PFSK-1 (cell line): ENCODE results near the gene MYL6B.

Experiments used
- POLR2AphosphoS5 ChIP-seq: IDR thresholded peaks from 2 replicates; pipeline ENCODE4 v1.6.1; 2012; ENCODE audit warnings: low read depth, mild to moderate bottlenecking, control low read depth, low read length, moderate library complexity
- TAF1 ChIP-seq: IDR thresholded peaks from 2 replicates; pipeline ENCODE4 v1.6.1; 2012; ENCODE audit warnings: low read length, control low read depth, borderline replicate concordance; ENCODE audit not compliant: insufficient read depth
- TF ChIP-seq, protein P1 (sequence below), 2 experiments: IDR thresholded peaks; 2 replicates each; pipeline versions ENCODE4 v1.6.1 to v1.8.0; 2011 to 2012; ENCODE audit warnings: low read depth in 2 of 2, low read length in 2 of 2, control low read depth in 1 of 2, inconsistent platforms in 1 of 2, mild to moderate bottlenecking in 1 of 2, moderate library complexity in 1 of 2; ENCODE audit not compliant: insufficient read depth in 1 of 2

DNA sequence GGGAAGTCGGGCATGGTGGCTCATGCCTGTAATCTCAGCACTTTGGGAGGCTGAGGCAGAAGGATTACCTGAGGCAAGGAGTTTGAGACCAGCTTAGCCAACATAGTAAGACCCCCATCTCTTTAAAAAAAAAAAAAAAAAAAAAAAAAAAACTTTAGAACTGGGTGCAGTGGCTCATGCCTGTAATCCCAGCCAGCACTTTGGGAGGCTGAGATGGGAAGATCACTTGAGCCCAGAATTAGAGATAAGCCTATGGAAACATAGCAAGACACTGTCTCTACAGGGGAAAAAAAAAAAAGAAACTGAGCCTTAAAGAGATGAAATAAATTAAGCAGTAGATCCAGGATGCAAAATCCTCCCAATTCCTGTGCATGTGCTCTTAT lies 49.7 kb upstream of the MYL6B start:
- TF ChIP-seq POLR2AphosphoS5 (no peak), TAF1 (no peak)
- TF ChIP-seq, protein P1, sequence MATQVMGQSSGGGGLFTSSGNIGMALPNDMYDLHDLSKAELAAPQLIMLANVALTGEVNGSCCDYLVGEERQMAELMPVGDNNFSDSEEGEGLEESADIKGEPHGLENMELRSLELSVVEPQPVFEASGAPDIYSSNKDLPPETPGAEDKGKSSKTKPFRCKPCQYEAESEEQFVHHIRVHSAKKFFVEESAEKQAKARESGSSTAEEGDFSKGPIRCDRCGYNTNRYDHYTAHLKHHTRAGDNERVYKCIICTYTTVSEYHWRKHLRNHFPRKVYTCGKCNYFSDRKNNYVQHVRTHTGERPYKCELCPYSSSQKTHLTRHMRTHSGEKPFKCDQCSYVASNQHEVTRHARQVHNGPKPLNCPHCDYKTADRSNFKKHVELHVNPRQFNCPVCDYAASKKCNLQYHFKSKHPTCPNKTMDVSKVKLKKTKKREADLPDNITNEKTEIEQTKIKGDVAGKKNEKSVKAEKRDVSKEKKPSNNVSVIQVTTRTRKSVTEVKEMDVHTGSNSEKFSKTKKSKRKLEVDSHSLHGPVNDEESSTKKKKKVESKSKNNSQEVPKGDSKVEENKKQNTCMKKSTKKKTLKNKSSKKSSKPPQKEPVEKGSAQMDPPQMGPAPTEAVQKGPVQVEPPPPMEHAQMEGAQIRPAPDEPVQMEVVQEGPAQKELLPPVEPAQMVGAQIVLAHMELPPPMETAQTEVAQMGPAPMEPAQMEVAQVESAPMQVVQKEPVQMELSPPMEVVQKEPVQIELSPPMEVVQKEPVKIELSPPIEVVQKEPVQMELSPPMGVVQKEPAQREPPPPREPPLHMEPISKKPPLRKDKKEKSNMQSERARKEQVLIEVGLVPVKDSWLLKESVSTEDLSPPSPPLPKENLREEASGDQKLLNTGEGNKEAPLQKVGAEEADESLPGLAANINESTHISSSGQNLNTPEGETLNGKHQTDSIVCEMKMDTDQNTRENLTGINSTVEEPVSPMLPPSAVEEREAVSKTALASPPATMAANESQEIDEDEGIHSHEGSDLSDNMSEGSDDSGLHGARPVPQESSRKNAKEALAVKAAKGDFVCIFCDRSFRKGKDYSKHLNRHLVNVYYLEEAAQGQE (IDR thresholded peaks at IDR 0.05; ENCODE audit: insufficient read depth in 1 of 2, low read depth in 2 of 2, low read length in 2 of 2): no peak
